Amygdala (tissue), 56 donors: Measurements from ENCODE around the gene MUC6.
A peak's percentile ranks its signal among the peaks of the same experiment; 100 is the strongest.
"Not testable (repeated sequence)": the region's sequence is repeated elsewhere in the genome, so short reads cannot be mapped to it uniquely, and the experiment has no call there.

Experiments
- DNase-seq, 56 donors: peaks; one replicate each; lab custom pipeline; 2025; lab: John Stamatoyannopoulos, UW

Gene MUC6

GRCh38 chr11:992577-992976, 43.9 kb downstream of the MUC6 start:
- DNase-seq: no peak

- DNase-seq: no peak
Observed at GRCh38 chr11:991711-992307, 44.7 kb downstream of the MUC6 start.

- DNase-seq: no peak
Observed at GRCh38 chr11:991034-991433, 45.5 kb downstream of the MUC6 start.

- DNase-seq: no peak
Observed at GRCh38 chr11:990101-990500, 46.4 kb downstream of the MUC6 start.

- no peak for DNase-seq
Observed at GRCh38 chr11:987671-988070, 48.8 kb downstream of the MUC6 start.

- no peak for DNase-seq
Observed at GRCh38 chr11:986952-987305, 49.6 kb downstream of the MUC6 start.

- DNase-seq: no peak
Observed at GRCh38 chr11:986270-986951, 50.1 kb downstream of the MUC6 start.

GRCh38 chr11:985848-986247, 50.7 kb downstream of the MUC6 start:
- DNase-seq: no peak

- no peak for DNase-seq
Observed at GRCh38 chr11:985406-985805, 51.1 kb downstream of the MUC6 start.

GRCh38 chr11:984546-984945, 52.0 kb downstream of the MUC6 start:
- peak in 1 of 56 donors; percentile 14 for DNase-seq

- peak in 1 of 56 donors; percentile 23 for DNase-seq
Observed at GRCh38 chr11:981764-982163, 54.8 kb downstream of the MUC6 start.

GRCh38 chr11:980438-981357, 55.8 kb downstream of the MUC6 start:
- no peak for DNase-seq

GRCh38 chr11:978781-979180, 57.7 kb downstream of the MUC6 start:
- DNase-seq: no peak

GRCh38 chr11:977830-978720, 58.4 kb downstream of the MUC6 start:
- no peak for DNase-seq

GRCh38 chr11:976431-977160, 59.9 kb downstream of the MUC6 start:
- DNase-seq: peak in 44 of 56 donors; percentile 11 to 84 (median 52)

- DNase-seq: peak in 9 of 56 donors; percentile 15 to 48 (median 30)
Observed at GRCh38 chr11:975827-976226, 60.7 kb downstream of the MUC6 start.

GRCh38 chr11:975376-975775, 61.1 kb downstream of the MUC6 start:
- not testable (repeated sequence) for DNase-seq

- no peak for DNase-seq
Observed at GRCh38 chr11:973237-973636, 63.3 kb downstream of the MUC6 start.

GRCh38 chr11:972523-973211, 63.9 kb downstream of the MUC6 start:
- no peak for DNase-seq
